Activated CD4-positive, alpha-beta T cell treated with anti-CD3 and anti-CD28 coated beads, Interleukin-2, amount 50 U/mL, for 16 hours (primary cell): ENCODE data around the gene STIMATE.

Experiments
- DNase-seq: peaks from one replicate; pipeline ENCODE4 v3.0.0-alpha.2; 2020

The STIMATE gene

GRCh38 chr3:52892625-52893311, 4.6 kb downstream of the STIMATE start:
- peak; percentile 87 for DNase-seq

GRCh38 chr3:52892290-52892624, 5.1 kb downstream of the STIMATE start:
- no peak for DNase-seq

GRCh38 chr3:52891615-52892081, 5.7 kb downstream of the STIMATE start:
- DNase-seq = no peak

- DNase-seq = peak; percentile 77
These were observed 6.2 kb downstream of the STIMATE start for GRCh38 chr3:52891164-52891563.

- DNase-seq = peak; percentile 67
These were observed 6.6 kb downstream of the STIMATE start for GRCh38 chr3:52890735-52891134.

GRCh38 chr3:52889901-52890300, 7.4 kb downstream of the STIMATE start:
- DNase-seq = no peak

- no peak for DNase-seq
These were observed 10.2 kb downstream of the STIMATE start for GRCh38 chr3:52887166-52887565.

- no peak for DNase-seq
These were observed 11.2 kb downstream of the STIMATE start for GRCh38 chr3:52886049-52886730.

- no peak for DNase-seq
These were observed 15.0 kb downstream of the STIMATE start for GRCh38 chr3:52882377-52882776.

GRCh38 chr3:52881871-52882270, 15.5 kb downstream of the STIMATE start:
- no peak for DNase-seq

GRCh38 chr3:52880474-52880873, 16.9 kb downstream of the STIMATE start:
- peak; percentile 52 for DNase-seq

- no peak for DNase-seq
These were observed 17.3 kb downstream of the STIMATE start for GRCh38 chr3:52880047-52880446.

- DNase-seq = no peak
These were observed 17.8 kb downstream of the STIMATE start for GRCh38 chr3:52879581-52879980.

- no peak for DNase-seq
These were observed 18.3 kb downstream of the STIMATE start for GRCh38 chr3:52879090-52879489.

GRCh38 chr3:52877085-52877484, 20.3 kb downstream of the STIMATE start:
- DNase-seq = no peak

- no peak for DNase-seq
These were observed 22.3 kb downstream of the STIMATE start for GRCh38 chr3:52874864-52875587.

GRCh38 chr3:52874160-52874701, 23.1 kb downstream of the STIMATE start:
- no peak for DNase-seq

- no peak for DNase-seq
These were observed 23.8 kb downstream of the STIMATE start for GRCh38 chr3:52873433-52874159.

GRCh38 chr3:52872245-52872644, 25.1 kb downstream of the STIMATE start:
- no peak for DNase-seq

- no peak for DNase-seq
These were observed 25.6 kb downstream of the STIMATE start for GRCh38 chr3:52871761-52872160.

GRCh38 chr3:52870471-52870870, 26.9 kb downstream of the STIMATE start:
- DNase-seq = no peak

- DNase-seq = no peak
These were observed 30.9 kb downstream of the STIMATE start for GRCh38 chr3:52866427-52866826.

- no peak for DNase-seq
These were observed 31.4 kb downstream of the STIMATE start for GRCh38 chr3:52865994-52866393.
